Thoracic aorta (tissue), 2 donors: ENCODE data around the gene ANKRD49. TPM values are rescaled to one million over a fixed set of nuclear protein-coding genes. Genes with fewer than 3 reads are reported as not detected.
A peak's percentile ranks its signal among the peaks of the same experiment; 100 is the strongest.

Source experiments
- ATAC-seq: fragments of 150-250 bp; one replicate; pipeline ENCODE4 v1.8.0; 2017; ENCODE audit warnings: low read depth; ENCODE audit not compliant: insufficient number of reproducible peaks, low FRiP score
- DNase-seq: peaks from one replicate; pipeline ENCODE4 v3.0.0-alpha.2; 2020; ENCODE audit warnings: low spot score
- H3K27ac ChIP-seq, 2 donors: fragments of 200-600 bp; sonication (generic); 1 replicate in 1 of 2; 2 replicates in 1 of 2; pipeline ENCODE4 v1.5.1; 2016; ENCODE audit warnings: mild to moderate bottlenecking in 2 of 2, moderate library complexity in 2 of 2
- H3K27me3 ChIP-seq: fragments of 200-600 bp; sonication (generic); replicated peaks from 2 replicates; pipeline ENCODE4 v1.6.0; 2016; ENCODE audit warnings: mild to moderate bottlenecking; ENCODE audit not compliant: insufficient read depth
- H3K36me3 ChIP-seq: fragments of 200-600 bp; sonication (generic); one replicate; pipeline ENCODE4 v1.5.1; 2016
- H3K4me1 ChIP-seq, 2 donors: fragments of 200-600 bp; sonication (generic); 1 replicate in 1 of 2; 2 replicates in 1 of 2; pipeline versions ENCODE4 v1.5.1 to v1.6.0; 2016; ENCODE audit warnings: low read depth in 2 of 2, mild to moderate bottlenecking in 1 of 2; ENCODE audit not compliant: control insufficient read depth in 1 of 2
- H3K4me3 ChIP-seq: fragments of 200-600 bp; sonication (generic); 2 replicates; pipeline ENCODE4 v1.5.1; 2016; ENCODE audit warnings: mild to moderate bottlenecking
- H3K9me3 ChIP-seq: fragments of 200-600 bp; sonication (generic); 2 replicates; pipeline ENCODE4 v1.5.1; 2016
- CTCF ChIP-seq: fragments of 200-600 bp; sonication (generic); IDR thresholded peaks from one replicate; pipeline ENCODE4 v1.5.1; 2019; ENCODE audit warnings: antibody characterized with exemption
- total RNA-seq, 2 donors: library from RNA; depleted of rRNA; stranded (reverse); fragments of >200 nt; gene quantifications; one replicate each; pipeline versions ENCODE4 v1.1.0 to v1.2.3, GENCODE V29; 2016

Gene ANKRD49
- total RNA-seq, 2 donors from 2014 or later = 18.8 to 20.8 TPM

GRCh38 chr11:94533696-94534630 is 40.2 kb downstream of the ANKRD49 start:
- H3K4me3 ChIP-seq = peak overlapping the region; percentile 62

DNA sequence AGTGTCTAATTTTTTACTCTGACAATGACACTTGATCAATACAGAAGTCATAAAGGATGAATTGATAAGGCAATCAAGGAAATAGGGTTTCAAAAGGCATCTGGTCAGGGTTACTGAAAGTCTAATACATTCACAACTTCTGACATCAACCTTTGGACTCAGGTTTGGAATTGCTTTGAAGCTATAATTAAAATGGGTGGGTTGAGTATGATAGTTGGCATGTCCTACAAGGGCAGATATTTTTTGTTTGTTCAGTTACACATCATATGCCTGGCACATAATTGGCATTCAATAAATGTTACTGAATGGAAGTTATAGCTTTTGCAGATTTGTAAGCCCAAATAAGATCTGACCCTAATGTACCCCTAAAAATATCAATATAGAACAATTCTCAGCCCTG is 42.6 kb downstream of the ANKRD49 start:
- H3K36me3 ChIP-seq = no peaks in the 10 kb centered on the region
- no peak for TF ChIP-seq CTCF

More at GRCh38 chr11:94533696-94534630, 40.2 kb downstream of the ANKRD49 start:
- peak; percentile 20 for ATAC-seq
- Histone ChIP-seq H3K4me1 (peaks cover 32 to 44% of the 10 kb centered on the region in 2 donors), H3K9me3 (no peaks in the 10 kb centered on the region), H3K27ac (peak overlapping the region; percentile 53 to 92), H3K27me3 (no peaks in the 10 kb centered on the region), H3K36me3 (no peaks in the 10 kb centered on the region)
- TF ChIP-seq CTCF = no peak
- DNase-seq = no peak

GRCh38 chr11:94537031-94537600 is 43.3 kb downstream of the ANKRD49 start:
- H3K27me3 ChIP-seq = no peaks in the 10 kb centered on the region
- peak overlapping the region; percentile 58 to 59 for H3K27ac ChIP-seq
- no peak for TF ChIP-seq CTCF
- ATAC-seq (peak; percentile 6), DNase-seq (no peak)
- peak overlapping the region; percentile 12 for H3K4me3 ChIP-seq
- no peaks in the 10 kb centered on the region for H3K36me3 ChIP-seq
- H3K9me3 ChIP-seq = no peaks in the 10 kb centered on the region
- peaks cover 32 to 50% of the 10 kb centered on the region in 2 donors for H3K4me1 ChIP-seq

More for the DNA sequence above, 42.6 kb downstream of the ANKRD49 start:
- Histone ChIP-seq H3K4me1 (peaks cover 32 to 50% of the 10 kb centered on the region in 2 donors), H3K27me3 (no peaks in the 10 kb centered on the region), H3K9me3 (no peaks in the 10 kb centered on the region), H3K27ac (peak overlapping the region; percentile 58 to 59), H3K4me3 (no peak overlapping the region)
- DNase-seq (no peak), ATAC-seq (no peak)

DNA sequence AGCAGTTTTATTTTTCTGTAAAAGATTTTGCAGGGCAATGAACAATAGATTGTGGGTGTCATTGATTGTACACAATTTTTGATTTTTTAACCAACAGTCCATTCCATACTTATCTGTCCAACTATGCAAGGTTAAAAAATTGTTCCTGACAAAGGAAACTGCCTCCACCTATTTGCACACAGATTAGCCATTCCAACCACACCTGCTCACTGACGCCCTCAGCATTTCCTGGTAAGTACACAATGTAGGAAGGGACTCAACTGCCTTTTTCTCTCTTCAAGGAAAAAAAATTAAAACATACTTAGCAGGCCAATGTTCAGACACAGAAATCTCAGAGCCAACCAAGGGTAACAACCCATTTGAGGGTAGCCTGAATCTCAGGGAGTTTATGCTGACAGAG is 45.6 kb downstream of the ANKRD49 start:
- Histone ChIP-seq H3K27me3 (no peaks in the 10 kb centered on the region), H3K4me3 (no peak overlapping the region), H3K4me1 (peaks cover 32 to 50% of the 10 kb centered on the region in 2 donors), H3K36me3 (no peaks in the 10 kb centered on the region), H3K9me3 (no peaks in the 10 kb centered on the region), H3K27ac (peak overlapping the region in 1 of 2 donors; percentile 12)
- no peak for TF ChIP-seq CTCF
- ATAC-seq (no peak), DNase-seq (no peak)
